ENCODE results near the gene IFT20.
"Not testable (repeated sequence)": the region's sequence is repeated elsewhere in the genome, so short reads cannot be mapped to it uniquely, and the experiment has no call there.

IFT20 gene

GRCh38 chr17:28306954-28307401, 28.3 kb downstream of the IFT20 start:
- no peak for DNase-seq

- no peak for DNase-seq
Measured at GRCh38 chr17:28298449-28298848, 36.8 kb downstream of the IFT20 start.

DNA sequence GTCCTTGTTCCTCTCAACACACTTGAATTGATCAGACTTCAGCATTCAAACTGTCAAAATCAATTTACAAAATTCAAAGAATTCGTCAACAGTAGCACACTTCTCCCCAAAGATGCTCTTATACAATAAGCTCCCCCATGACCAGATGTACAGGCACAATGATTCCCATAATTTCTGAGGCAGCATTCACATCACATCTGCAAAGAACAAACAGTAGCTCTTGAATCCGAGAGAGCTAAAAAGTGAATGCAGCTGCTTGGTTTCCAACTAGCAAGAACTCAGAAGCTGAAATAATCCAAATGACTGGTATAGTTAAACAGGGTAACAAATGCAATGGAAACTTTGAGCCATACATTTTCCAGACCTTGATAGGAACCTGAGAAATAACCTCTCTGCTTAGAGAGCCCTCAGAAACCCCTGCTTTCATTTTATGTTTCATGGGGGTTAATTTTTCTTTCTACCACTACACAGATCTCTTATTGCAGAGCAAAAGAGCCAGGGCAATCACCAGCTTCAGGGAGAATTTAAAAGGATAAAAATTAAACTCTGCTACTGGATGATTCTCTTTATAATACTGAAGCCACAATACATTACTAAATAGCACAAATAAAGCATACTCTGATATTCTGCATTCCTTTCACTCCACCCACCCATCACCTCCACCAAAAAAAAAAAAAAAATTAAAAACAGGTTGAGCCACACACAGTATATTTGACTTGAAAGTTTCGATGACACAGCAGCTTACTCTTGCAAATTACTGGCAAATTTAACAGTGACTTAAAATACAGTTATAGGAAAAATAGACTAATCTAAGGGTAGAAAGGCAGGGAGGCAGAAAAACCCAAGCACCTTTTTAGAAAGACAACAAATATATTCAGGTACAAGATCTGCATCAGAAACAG, 39.3 kb downstream of the IFT20 start:
- no peak for DNase-seq

DNA sequence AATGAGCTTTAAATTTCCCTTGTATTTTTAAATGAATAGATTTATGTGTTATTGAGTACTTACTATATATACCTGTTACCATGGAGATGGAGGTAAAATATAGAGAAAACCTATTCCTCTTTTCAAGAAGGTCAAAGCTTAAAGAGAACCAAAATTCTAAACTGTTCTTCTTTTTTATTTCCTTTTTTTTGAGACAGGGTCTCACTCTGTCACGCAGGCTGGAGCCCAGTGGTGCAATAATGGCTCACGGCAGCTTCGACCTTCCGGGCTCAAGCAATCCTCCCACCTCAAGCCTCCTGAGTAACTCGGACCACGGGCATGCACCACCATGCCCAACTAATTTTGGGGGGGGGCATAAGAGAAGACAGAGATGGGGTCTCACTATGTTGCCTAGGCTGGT, 41.3 kb downstream of the IFT20 start:
- DNase-seq, result no peak

- not testable (repeated sequence) for DNase-seq
Measured at GRCh38 chr17:28292878-28293277, 42.4 kb downstream of the IFT20 start.

- DNase-seq, result no peak
Measured at GRCh38 chr17:28291780-28292330, 43.4 kb downstream of the IFT20 start.

- no peak for DNase-seq
Measured at GRCh38 chr17:28290703-28291102, 44.6 kb downstream of the IFT20 start.

GRCh38 chr17:28285965-28286364, 49.3 kb downstream of the IFT20 start:
- DNase-seq, result no peak

- peak; percentile 97 to 98 for DNase-seq
Measured at GRCh38 chr17:28282596-28282995, 52.7 kb downstream of the IFT20 start.

DNA sequence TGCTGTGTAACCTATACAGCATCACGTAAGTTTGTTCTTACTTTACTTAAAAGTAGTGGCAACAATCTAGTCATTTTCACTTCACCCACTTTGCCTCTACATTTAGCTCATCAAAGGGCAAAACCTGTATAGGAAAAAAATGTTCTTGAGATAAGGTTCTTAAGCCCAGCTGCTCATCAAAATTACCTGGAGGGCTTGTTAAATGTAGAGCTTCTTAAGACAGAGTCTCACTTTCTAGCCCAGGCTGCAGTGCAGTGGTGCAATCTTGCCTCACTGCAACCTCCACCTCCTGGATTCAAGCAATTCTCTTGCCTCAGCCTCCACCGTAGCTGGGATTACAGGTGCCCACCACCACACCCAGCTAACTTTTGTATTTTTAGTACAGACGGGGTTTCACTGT, 54.4 kb downstream of the IFT20 start:
- no peak for DNase-seq

- no peak for DNase-seq
Measured at GRCh38 chr17:28279411-28279810, 55.9 kb downstream of the IFT20 start.
